ENCODE measurements around the gene DNAJA4. TPM values are rescaled to one million over a fixed set of nuclear protein-coding genes. Genes with fewer than 3 reads are reported as not detected.
A peak's percentile ranks its signal among the peaks of the same experiment; 100 is the strongest.

Gene DNAJA4
- total RNA-seq, 4 donors from 2014 or later: 9.5 to 21.9 (median 13.8) TPM

GRCh38 chr15:78308422-78309032 lies 44.2 kb downstream of the DNAJA4 start:
- intact Hi-C loops (cut with DNase I): loop anchor here (2.0 kb wide), 1 partner anchor 114 kb away; no protein-coding TSS in a partner anchor
- 19 to 21% methylated on average over 9 of the region's 9 CpGs for WGBS, 2 donors
- TF ChIP-seq POLR2A (IDR thresholded peaks at IDR 0.05) (no peak), CTCF (IDR thresholded peaks at IDR 0.05) (peak; percentile 58 to 96 (median 88))
- H3K4me1 ChIP-seq: peaks cover 0 to 13% of the 10 kb centered on the region in 2 donors
- no peaks in the 10 kb centered on the region for H3K9me3 ChIP-seq
- H3K4me3 ChIP-seq (replicated peaks in 1 of 3): no peak overlapping the region
- DNase-seq: peak; percentile 79 to 81
- no peaks in the 10 kb centered on the region for H3K36me3 ChIP-seq
- no peak overlapping the region for H3K27ac ChIP-seq
- no peaks in the 10 kb centered on the region for H3K27me3 ChIP-seq

- peaks cover 0 to 6% of the 10 kb centered on the region in 2 donors for H3K4me1 ChIP-seq
- WGBS, 2 donors: 75 to 80% methylated on average over 3 of the region's 3 CpGs
- no peak for TF ChIP-seq POLR2A (IDR thresholded peaks at IDR 0.05)
- no peak for TF ChIP-seq CTCF (IDR thresholded peaks at IDR 0.05)
- no peaks in the 10 kb centered on the region for H3K36me3 ChIP-seq
- no peak overlapping the region for H3K27ac ChIP-seq
- no peak overlapping the region for H3K4me3 ChIP-seq (replicated peaks in 1 of 3)
- no peaks in the 10 kb centered on the region for H3K27me3 ChIP-seq
- DNase-seq: no peak
- intact Hi-C loops (cut with DNase I): loop anchor here (10.0 kb wide), 1 partner anchor 174 kb away; no protein-coding TSS in a partner anchor
- H3K9me3 ChIP-seq: no peaks in the 10 kb centered on the region
Measured at GRCh38 chr15:78311292-78311691, 46.9 kb downstream of the DNAJA4 start.

GRCh38 chr15:78312536-78312935 lies 48.2 kb downstream of the DNAJA4 start:
- Histone ChIP-seq H3K27ac (no peak overlapping the region), H3K4me1 (peaks cover 0 to 6% of the 10 kb centered on the region in 2 donors), H3K36me3 (no peaks in the 10 kb centered on the region), H3K4me3 (replicated peaks in 1 of 3) (no peak overlapping the region), H3K9me3 (no peaks in the 10 kb centered on the region), H3K27me3 (no peaks in the 10 kb centered on the region)
- WGBS, 2 donors: 76 to 77% methylated on average over 4 of the region's 4 CpGs
- no peak for DNase-seq
- intact Hi-C loops (cut with DNase I): loop anchor here (10.0 kb wide), 1 partner anchor 172 kb away; no protein-coding TSS in a partner anchor
- no peak for TF ChIP-seq POLR2A (IDR thresholded peaks at IDR 0.05)
- no peak for TF ChIP-seq CTCF (IDR thresholded peaks at IDR 0.05)

- H3K4me3 ChIP-seq (replicated peaks in 1 of 3): no peak overlapping the region
- no peak for DNase-seq
- no peak overlapping the region for H3K27ac ChIP-seq
- intact Hi-C loops (cut with DNase I): loop anchor here (10.0 kb wide), 1 partner anchor 172 kb away; no protein-coding TSS in a partner anchor
- H3K36me3 ChIP-seq: no peaks in the 10 kb centered on the region
- TF ChIP-seq CTCF (IDR thresholded peaks at IDR 0.05) (no peak), POLR2A (IDR thresholded peaks at IDR 0.05) (no peak)
- 79 to 82% methylated on average over 5 of the region's 5 CpGs for WGBS, 2 donors
- peaks cover 0 to 6% of the 10 kb centered on the region in 2 donors for H3K4me1 ChIP-seq
- no peaks in the 10 kb centered on the region for H3K9me3 ChIP-seq
- H3K27me3 ChIP-seq: no peaks in the 10 kb centered on the region
Measured at GRCh38 chr15:78312957-78313356, 48.6 kb downstream of the DNAJA4 start.

- H3K9me3 ChIP-seq: no peaks in the 10 kb centered on the region
- no peaks in the 10 kb centered on the region for H3K36me3 ChIP-seq
- peaks cover 0 to 3% of the 10 kb centered on the region in 2 donors for H3K4me1 ChIP-seq
- H3K27me3 ChIP-seq: no peaks in the 10 kb centered on the region
- no peak for DNase-seq
- intact Hi-C loops (cut with DNase I): loop anchor here (10.0 kb wide), 1 partner anchor 171 kb away; no protein-coding TSS in a partner anchor
- 74 to 78% methylated on average over 8 of the region's 8 CpGs for WGBS, 2 donors
- TF ChIP-seq POLR2A (IDR thresholded peaks at IDR 0.05) (no peak), CTCF (IDR thresholded peaks at IDR 0.05) (no peak)
- H3K4me3 ChIP-seq (replicated peaks in 1 of 3): no peak overlapping the region
- no peak overlapping the region for H3K27ac ChIP-seq
Measured at GRCh38 chr15:78313383-78313782, 49.0 kb downstream of the DNAJA4 start.
